IMR-90 (cell line): Measurements from ENCODE around the gene RNF141. TPM values are rescaled to one million over a fixed set of nuclear protein-coding genes. Genes with fewer than 3 reads are reported as not detected.

Source experiments
- ATAC-seq: fragments of 200-7000 bp; cut with Tn5 transposase; 2 replicates; pipeline ENCODE4 v1.9.1; 2020; ENCODE audit warnings: low read depth, mild to moderate bottlenecking, moderate library complexity
- BruUV-seq: library from RNA; stranded (reverse); fragments of 400-500 nt; replicated peaks from 2 replicates; lab custom pipeline; 2021; lab: Mats Ljungman, UMichigan
- CTCF ChIA-PET: fragments of 300-600 bp; formaldehyde crosslinking; extraction: SDS; loops from one replicate; lab custom pipeline; 2021; ENCODE audit warnings: antibody characterized with exemption; lab: Yijun Ruan, JAX
- POLR2A ChIA-PET: fragments of 300-600 bp; sonication (Branson Sonifier 250); formaldehyde crosslinking; loops from one replicate; lab custom pipeline; 2022; ENCODE audit warnings: antibody characterized with exemption; ENCODE audit not compliant: unreplicated experiment; lab: Charles Lee
- DNase-seq: peaks from one replicate; pipeline ENCODE4 v3.0.0; 2013
- H2AFZ ChIP-seq: replicated peaks from 2 replicates; pipeline ENCODE3; 2013; ENCODE audit warnings: low read length, mild to moderate bottlenecking; ENCODE audit not compliant: poor library complexity
- H2AK5ac ChIP-seq: 2 replicates; pipeline ENCODE4 v1.6.1; 2013; ENCODE audit warnings: low read depth, low read length, inconsistent platforms
- H2AK9ac ChIP-seq: replicated peaks from 2 replicates; pipeline ENCODE3; 2013; ENCODE audit warnings: mild to moderate bottlenecking, low read depth, low read length, moderate library complexity; ENCODE audit not compliant: poor library complexity
- H2BK120ac ChIP-seq: 2 replicates; pipeline ENCODE4 v1.6.1; 2013; ENCODE audit warnings: low read depth, low read length, inconsistent platforms
- H2BK15ac ChIP-seq: 3 replicates; pipeline ENCODE4 v1.6.1; 2013; ENCODE audit warnings: low read depth, low read length, inconsistent platforms
- H2BK20ac ChIP-seq: 2 replicates; pipeline ENCODE4 v1.6.1; 2013; ENCODE audit warnings: low read depth, mild to moderate bottlenecking, inconsistent platforms, low read length, moderate library complexity
- H2BK5ac ChIP-seq: 2 replicates; pipeline ENCODE4 v1.6.1; 2013; ENCODE audit warnings: mild to moderate bottlenecking, low read depth, low read length, inconsistent platforms; ENCODE audit not compliant: poor library complexity, severe bottlenecking
- H3K14ac ChIP-seq: replicated peaks from 2 replicates; pipeline ENCODE4 v1.6.1; 2013; ENCODE audit warnings: low read depth, low read length, inconsistent platforms
- H3K18ac ChIP-seq: 2 replicates; pipeline ENCODE4 v1.6.1; 2013; ENCODE audit warnings: low read depth, low read length, control low read depth
- H3K23ac ChIP-seq: 2 replicates; pipeline ENCODE4 v1.6.1; 2013; ENCODE audit warnings: low read depth, low read length, inconsistent platforms
- H3K27ac ChIP-seq: 2 replicates; pipeline ENCODE4 v1.5.1; 2013; ENCODE audit warnings: mild to moderate bottlenecking, control low read depth, low read length; ENCODE audit not compliant: insufficient read depth
- H3K27me3 ChIP-seq: 2 replicates; pipeline ENCODE4 v1.6.1; 2013; ENCODE audit warnings: low read length; ENCODE audit not compliant: control insufficient read depth, insufficient read depth
- H3K36me3 ChIP-seq: 2 replicates; pipeline ENCODE4 v1.6.1; 2013; ENCODE audit warnings: low read length, mixed read lengths; ENCODE audit not compliant: control insufficient read depth, insufficient read depth
- H3K4ac ChIP-seq: 2 replicates; pipeline ENCODE4 v1.6.1; 2013; ENCODE audit warnings: low read depth, low read length, inconsistent platforms
- H3K4me1 ChIP-seq: 2 replicates; pipeline ENCODE4 v1.6.1; 2013; ENCODE audit warnings: low read length, mixed read lengths; ENCODE audit not compliant: control insufficient read depth, insufficient read depth
- H3K4me2 ChIP-seq: 2 replicates; pipeline ENCODE4 v1.6.1; 2013; ENCODE audit warnings: low read depth, mild to moderate bottlenecking, control low read depth, low read length, moderate library complexity
- H3K4me3 ChIP-seq: 2 replicates; pipeline ENCODE4 v1.5.1; 2013; ENCODE audit warnings: low read depth, mild to moderate bottlenecking, control low read depth, low read length, moderate library complexity; ENCODE audit not compliant: insufficient read depth
- H3K56ac ChIP-seq: 2 replicates; pipeline ENCODE4 v1.6.1; 2013; ENCODE audit warnings: low read length, inconsistent platforms; ENCODE audit not compliant: insufficient read depth; ENCODE audit errors: extremely low read depth
- H3K79me1 ChIP-seq, 2 experiments: 2 replicates each; pipeline ENCODE4 v1.6.1; 2013; ENCODE audit warnings: low read length in 2 of 2, inconsistent platforms in 1 of 2, low read depth in 1 of 2
- H3K9ac ChIP-seq: 2 replicates; pipeline ENCODE4 v1.6.1; 2013; ENCODE audit warnings: low read depth, low read length, control low read depth
- H3K9me1 ChIP-seq: 2 replicates; pipeline ENCODE4 v1.6.1; 2013; ENCODE audit warnings: low read length, inconsistent platforms; ENCODE audit not compliant: insufficient read depth
- H3K9me3 ChIP-seq: 2 replicates; pipeline ENCODE4 v1.6.1; 2013; ENCODE audit warnings: low read length; ENCODE audit not compliant: control insufficient read depth, insufficient read depth
- H4K20me1 ChIP-seq: 2 replicates; pipeline ENCODE4 v1.6.1; 2013; ENCODE audit warnings: low read length, inconsistent platforms; ENCODE audit not compliant: insufficient read depth
- H4K5ac ChIP-seq: 2 replicates; pipeline ENCODE4 v1.6.1; 2013; ENCODE audit warnings: mild to moderate bottlenecking, low read depth, low read length, control low read depth
- H4K8ac ChIP-seq, 2 experiments: 2 replicates each; pipeline ENCODE4 v1.6.1; 2013; ENCODE audit warnings: low read depth in 2 of 2, low read length in 2 of 2, control low read depth in 1 of 2, inconsistent platforms in 1 of 2
- H4K91ac ChIP-seq: 2 replicates; pipeline ENCODE4 v1.6.1; 2013; ENCODE audit warnings: low read depth, low read length, inconsistent platforms; ENCODE audit not compliant: insufficient read depth
- MAFK ChIP-seq: IDR thresholded peaks from 2 replicates; pipeline ENCODE4 v1.6.1; 2012; ENCODE audit warnings: low read depth, low read length, improper control_type of control experiment
- MAZ ChIP-seq: IDR thresholded peaks from 2 replicates; pipeline ENCODE4 v1.6.1; 2012; ENCODE audit warnings: low read depth, mild to moderate bottlenecking, low read length, improper control_type of control experiment, moderate library complexity, borderline replicate concordance
- RFX5 ChIP-seq: IDR thresholded peaks from 2 replicates; pipeline ENCODE4 v1.8.0; 2012; ENCODE audit warnings: low read depth, mild to moderate bottlenecking, low read length, moderate library complexity
- WGBS, 2 experiments: methylation state at CpG; one replicate each; pipeline versions ENCODE4 v1.1.5 to v1.1.7; 2013; ENCODE audit warnings: missing lambda C conversion rate in 2 of 2; ENCODE audit not compliant: insufficient read length in 1 of 2; ENCODE audit errors: extremely low coverage in 2 of 2; 5-methylcytosine and 5-hydroxymethylcytosine counted together
- dilution Hi-C: fragments of 300-500 bp; cut with HindIII; formaldehyde crosslinking; loops from one replicate; pipeline ENCODE4 v1.14.3; 2018; ENCODE audit warnings: low sequenced_read_pairs; ENCODE audit not compliant: unreplicated experiment
- in situ Hi-C: fragments of 300-500 bp; cut with MboI; formaldehyde crosslinking; loops from 3 replicates; pipeline ENCODE4 v1.14.3; 2019; ENCODE audit warnings: low sequenced_read_pairs, inconsistent platforms, mixed read lengths
- intact Hi-C: fragments of 100-400 bp; cut with micrococcal nuclease; formaldehyde crosslinking; loops from 2 replicates; pipeline ENCODE4 v1.10.0; 2022
- polyA plus RNA-seq, 3 experiments: library from polyadenylated mRNA; depleted of rRNA; stranded (reverse); fragments of >200 nt; gene quantifications; 2 replicates each; pipeline ENCODE4 v1.2.3, GENCODE V29; 2012; ENCODE audit warnings: low replicate concordance in 1 of 3
- total RNA-seq: library from RNA; depleted of rRNA; stranded (reverse); fragments of >200 nt; gene quantifications from 2 replicates; pipeline ENCODE4 v1.2.3, GENCODE V29; 2012
- TF ChIP-seq, protein P1 (sequence below): fragments of 150-350 bp; IDR thresholded peaks from 2 replicates; pipeline ENCODE4 v1.6.1; 2017; ENCODE audit warnings: mild to moderate bottlenecking, antibody characterized with exemption, low read length, low read depth

The RNF141 gene
- total and polyA plus RNA-seq, 2 of the 4 experiments (the other 2 are of a cell fraction), result 13.8 to 18.6 TPM

DNA sequence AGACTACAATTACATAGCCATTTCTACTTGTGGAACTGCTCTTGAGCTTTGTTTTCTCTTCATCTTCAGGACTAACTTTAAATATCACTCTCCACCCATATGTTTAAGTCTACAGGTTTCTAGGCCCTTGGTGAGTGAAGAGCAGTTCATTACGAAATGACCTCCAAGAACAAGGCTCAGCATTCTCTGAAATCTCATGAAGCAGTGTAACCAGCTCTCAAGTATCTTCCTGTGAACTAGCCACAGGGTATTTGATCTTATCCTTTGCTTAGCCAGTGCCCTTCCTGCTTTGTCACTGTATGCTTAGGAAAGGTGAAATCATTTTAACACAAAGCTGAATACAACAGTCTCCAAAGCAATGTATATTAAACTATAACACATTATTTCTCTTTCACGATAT lies 47.9 kb upstream of the RNF141 start:
- Histone ChIP-seq H2AK5ac (peak overlapping the region; percentile 65), H3K9ac (no peak overlapping the region)
- POLR2A ChIA-PET, result no interaction called here

More for the DNA sequence above, 47.9 kb upstream of the RNF141 start:
- no TSS peak for BruUV-seq
- dilution Hi-C loops, result no loop called here
- H2BK120ac ChIP-seq, result peak overlapping the region; percentile 28
- no peak overlapping the region for H2AK9ac ChIP-seq
- DNase-seq, result no peak
- peak overlapping the region; percentile 12; the same call in 1 of the 2 replicates for H3K18ac ChIP-seq
- H2AFZ ChIP-seq, result no peak overlapping the region
- H3K9me3 ChIP-seq, result no peaks in the 10 kb centered on the region
- in situ Hi-C loops, result no loop called here
- H4K20me1 ChIP-seq, result no peaks in the 10 kb centered on the region
- H3K4ac ChIP-seq, result peak overlapping the region; percentile 19; the same call in 1 of the 2 replicates
- TF ChIP-seq, protein P1, sequence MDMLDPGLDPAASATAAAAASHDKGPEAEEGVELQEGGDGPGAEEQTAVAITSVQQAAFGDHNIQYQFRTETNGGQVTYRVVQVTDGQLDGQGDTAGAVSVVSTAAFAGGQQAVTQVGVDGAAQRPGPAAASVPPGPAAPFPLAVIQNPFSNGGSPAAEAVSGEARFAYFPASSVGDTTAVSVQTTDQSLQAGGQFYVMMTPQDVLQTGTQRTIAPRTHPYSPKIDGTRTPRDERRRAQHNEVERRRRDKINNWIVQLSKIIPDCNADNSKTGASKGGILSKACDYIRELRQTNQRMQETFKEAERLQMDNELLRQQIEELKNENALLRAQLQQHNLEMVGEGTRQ, result no peak
- TF ChIP-seq MAFK (no peak), MAZ (no peak), RFX5 (no peak)
- peak overlapping the region; percentile 24; the same call in 1 of the 2 replicates for H4K5ac ChIP-seq
- peak overlapping the region; percentile 72; the same call in 2 of the 3 replicates for H2BK15ac ChIP-seq
- H4K91ac ChIP-seq, result no peak overlapping the region
- ATAC-seq, result no peak
- H3K4me2 ChIP-seq, result no peak overlapping the region
- H3K23ac ChIP-seq, result peak overlapping the region; percentile 13; the same call in 1 of the 2 replicates
- H2BK5ac ChIP-seq, result peak overlapping the region; percentile 15
- peaks cover 25% of the 10 kb centered on the region for H3K4me1 ChIP-seq
- no peak overlapping the region for H3K27ac ChIP-seq
- H3K79me1 ChIP-seq, result peaks cover 0 to 37% of the 10 kb centered on the region in 2 experiments; a peak in 3 of 4 replicates
- no peak overlapping the region for H3K56ac ChIP-seq
- H3K9me1 ChIP-seq, result peaks cover 35% of the 10 kb centered on the region
- intact Hi-C loops, result no loop called here
- H3K14ac ChIP-seq, result peak overlapping the region; percentile 39; the same call in 1 of the 2 replicates
- no peak overlapping the region for H3K4me3 ChIP-seq
- H2BK20ac ChIP-seq, result peak overlapping the region; percentile 21; the same call in 1 of the 2 replicates
- no peak overlapping the region for H4K8ac ChIP-seq
- H3K36me3 ChIP-seq, result peaks cover 28% of the 10 kb centered on the region
- no CpG with 5 or more reads among the region's 2 CpGs for WGBS, 2 experiments
- no peaks in the 10 kb centered on the region for H3K27me3 ChIP-seq
- CTCF ChIA-PET, result no interaction called here
